DMS79 (cell line): ENCODE results near the gene ZFAND3.
A peak's percentile ranks its signal among the peaks of the same experiment; 100 is the strongest.
"Not testable (repeated sequence)": the region's sequence is repeated elsewhere in the genome, so short reads cannot be mapped to it uniquely, and the experiment has no call there.

Experiments used
- DNase-seq: peaks from one replicate; lab custom pipeline; 2025; lab: John Stamatoyannopoulos, UW

The ZFAND3 gene

GRCh38 chr6:37936906-37937305, 117.4 kb downstream of the ZFAND3 start:
- no peak for DNase-seq

DNA sequence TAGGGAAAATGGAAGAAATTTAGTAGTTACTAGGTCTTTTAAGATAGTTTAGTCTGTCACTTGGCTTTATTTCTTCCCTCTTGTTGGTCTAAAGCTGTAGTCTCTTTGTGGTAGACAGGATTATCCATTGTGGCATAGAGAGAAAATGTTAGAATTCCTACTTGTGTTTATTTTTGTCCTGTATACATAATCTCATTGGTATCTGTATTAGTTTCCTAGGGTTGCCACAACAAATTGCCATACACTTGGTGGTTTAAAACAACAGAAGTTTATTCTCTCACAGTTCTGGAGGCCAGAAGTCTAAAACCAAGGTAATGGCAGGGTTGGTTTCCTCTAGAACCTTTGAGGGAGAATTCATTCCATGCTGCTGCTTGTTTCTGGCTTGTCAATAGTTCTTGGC, 119.4 kb downstream of the ZFAND3 start:
- DNase-seq: no peak

DNA sequence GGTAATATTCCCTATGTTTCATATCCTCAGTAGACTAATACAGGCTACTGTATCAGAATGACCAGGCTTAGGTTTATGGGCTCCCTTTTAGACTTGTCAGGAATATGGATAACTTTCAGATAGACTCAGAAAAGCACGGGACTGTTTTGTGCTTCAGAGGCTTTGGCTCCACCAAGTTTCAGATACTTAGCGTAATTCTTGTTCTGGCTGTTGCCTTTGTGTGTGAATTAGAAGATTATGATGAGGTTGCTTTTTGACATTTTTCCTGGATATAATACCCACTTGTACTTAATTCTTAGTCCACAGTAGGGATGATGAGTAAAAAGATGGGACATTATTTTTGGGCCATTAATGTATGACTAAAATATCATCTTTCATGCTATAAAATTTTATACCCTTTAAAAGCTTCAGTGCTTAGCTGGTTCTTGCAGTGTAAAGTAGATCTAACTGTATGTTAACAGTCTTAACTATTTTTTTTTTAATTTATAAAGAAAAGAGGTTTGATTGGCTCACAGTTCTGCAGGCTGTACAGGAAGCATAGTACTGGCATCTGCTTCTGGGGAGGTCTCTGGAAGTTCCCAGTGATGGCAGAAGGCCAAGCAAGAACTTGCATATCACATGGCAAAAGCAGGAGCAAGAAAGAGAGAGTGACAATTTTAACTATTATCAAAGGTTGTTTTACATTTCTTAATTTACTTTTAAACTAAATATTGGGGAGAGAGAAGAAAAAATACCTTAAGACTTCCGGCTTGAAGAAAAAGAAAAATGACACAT, 120.7 kb downstream of the ZFAND3 start:
- no peak for DNase-seq

GRCh38 chr6:37941871-37942270, 122.3 kb downstream of the ZFAND3 start:
- no peak for DNase-seq

GRCh38 chr6:37942606-37943376, 123.3 kb downstream of the ZFAND3 start:
- DNase-seq: no peak

GRCh38 chr6:37943436-37944058, 124.0 kb downstream of the ZFAND3 start:
- DNase-seq: peak; percentile 10

- DNase-seq: no peak
Measured at GRCh38 chr6:37946057-37946456, 126.5 kb downstream of the ZFAND3 start.

DNA sequence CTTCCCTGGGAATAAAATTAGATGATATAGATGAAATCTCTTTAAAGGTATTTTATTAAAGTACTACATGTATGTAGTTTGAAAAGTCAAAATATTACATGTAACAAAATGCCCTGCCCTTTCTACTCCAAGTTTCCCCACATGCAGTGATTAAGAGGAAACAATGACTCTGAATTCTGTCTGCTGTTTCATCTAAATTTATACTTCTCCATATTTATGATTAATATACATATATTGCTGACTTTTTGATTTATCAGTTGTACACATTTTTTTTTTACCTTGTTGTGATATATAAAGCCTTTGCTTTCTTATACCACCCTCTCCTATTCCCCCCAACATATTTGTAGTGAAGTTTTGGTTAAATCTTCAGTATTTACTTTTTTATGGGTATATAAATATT, 127.9 kb downstream of the ZFAND3 start:
- no peak for DNase-seq

GRCh38 chr6:37948584-37948983, 129.1 kb downstream of the ZFAND3 start:
- not testable (repeated sequence) for DNase-seq

GRCh38 chr6:37952027-37952426, 132.5 kb downstream of the ZFAND3 start:
- DNase-seq: no peak

DNA sequence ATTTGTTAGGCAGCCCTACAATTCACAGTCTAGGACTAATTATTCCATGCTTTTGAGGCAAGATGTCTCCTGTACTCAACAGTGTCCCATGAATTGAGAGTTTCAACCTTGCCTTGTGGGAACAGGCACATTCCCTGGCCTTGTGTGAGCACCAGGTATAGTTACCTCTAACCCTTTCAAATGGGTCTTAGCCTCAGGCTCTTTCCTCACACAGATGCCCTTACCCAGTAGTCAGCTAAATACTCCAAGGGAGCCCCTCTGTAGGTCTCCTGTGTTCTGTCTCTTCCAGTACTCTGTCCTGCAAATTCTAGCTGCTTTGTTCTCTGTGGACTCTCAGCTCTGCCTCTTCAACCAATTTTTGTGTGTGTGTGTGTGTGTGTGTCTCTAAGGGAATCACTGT, 135.3 kb downstream of the ZFAND3 start:
- DNase-seq: no peak

DNA sequence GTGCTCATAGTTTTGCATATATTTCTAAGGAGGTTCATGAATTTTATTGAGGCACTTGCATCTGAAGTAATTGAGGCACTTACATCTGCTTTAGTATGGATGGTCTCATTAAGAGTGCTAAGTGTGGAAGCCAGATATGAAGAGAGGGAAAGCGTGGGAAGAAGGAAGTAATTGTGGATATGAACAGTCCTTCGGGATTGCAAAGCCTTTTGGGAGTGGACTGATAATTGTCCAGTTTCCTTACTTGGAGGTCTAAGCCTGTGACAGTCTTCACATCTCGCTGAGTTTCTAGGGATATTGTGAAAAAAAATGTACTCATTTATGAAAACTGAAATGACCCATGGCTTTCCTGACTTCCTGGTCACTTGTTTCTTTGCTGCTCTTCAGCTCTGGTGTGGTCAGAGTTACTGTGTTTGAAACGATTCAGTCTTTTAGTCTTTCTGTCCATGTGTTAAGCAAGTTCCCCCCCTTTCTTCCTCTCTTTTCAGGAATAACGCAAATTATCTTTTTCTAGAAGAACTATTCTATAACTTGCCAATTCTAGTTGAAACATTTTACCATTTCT, 137.3 kb downstream of the ZFAND3 start:
- no peak for DNase-seq

DNA sequence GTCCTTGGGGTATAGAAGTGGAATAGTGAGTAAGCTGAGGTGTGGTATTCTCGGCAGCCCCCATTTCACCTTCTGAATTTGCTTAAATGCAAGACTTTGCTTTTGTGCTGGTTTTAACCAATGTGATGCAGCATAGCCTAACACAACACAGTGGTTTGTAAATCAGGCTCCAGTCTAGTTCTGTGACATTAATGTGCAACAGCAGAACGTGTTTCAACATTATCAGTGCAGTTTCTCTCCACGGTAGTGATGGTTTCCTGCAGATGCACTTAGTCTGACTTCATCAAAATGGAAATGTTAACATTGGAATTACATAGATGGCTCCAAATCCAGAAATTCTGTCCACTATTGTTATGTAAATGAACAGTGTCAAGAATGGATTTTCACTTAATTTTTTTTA, 139.5 kb downstream of the ZFAND3 start:
- DNase-seq: no peak

DNA sequence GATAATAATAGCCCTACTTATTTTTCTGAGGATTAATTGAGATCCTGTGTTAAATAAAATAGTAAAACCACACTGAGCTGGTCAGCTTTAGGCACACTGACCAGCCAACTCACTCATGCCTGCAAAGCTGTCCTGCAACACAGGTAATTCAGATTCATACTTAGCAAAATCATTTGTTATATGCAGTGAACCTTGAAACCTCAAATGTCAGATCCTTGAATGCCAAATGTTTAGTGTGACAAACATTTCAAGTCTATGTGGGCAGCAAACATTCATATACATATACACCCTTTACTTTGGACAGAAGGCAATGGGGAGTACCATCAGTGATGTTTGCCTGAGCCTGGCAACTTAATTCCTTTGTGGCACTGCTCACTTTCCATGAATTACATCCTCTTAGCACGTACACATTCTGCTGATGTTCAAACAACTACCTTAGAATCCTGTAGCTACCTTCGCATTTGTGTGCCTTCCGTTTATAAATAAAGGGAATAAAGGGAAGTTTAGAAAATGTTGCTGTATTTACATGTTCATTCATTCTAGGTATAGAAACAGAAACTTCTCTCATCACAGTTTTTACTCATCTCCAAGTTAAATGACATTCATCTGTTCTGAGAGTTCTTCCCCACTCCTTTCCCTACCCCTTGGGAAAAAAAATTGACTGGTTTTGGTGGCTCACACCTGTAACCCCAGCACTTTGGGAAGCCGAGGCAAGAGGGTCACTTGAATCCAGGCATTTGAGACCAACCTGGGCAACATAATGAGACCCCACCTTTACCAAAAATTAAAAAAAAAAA, 140.8 kb downstream of the ZFAND3 start:
- DNase-seq: no peak

DNA sequence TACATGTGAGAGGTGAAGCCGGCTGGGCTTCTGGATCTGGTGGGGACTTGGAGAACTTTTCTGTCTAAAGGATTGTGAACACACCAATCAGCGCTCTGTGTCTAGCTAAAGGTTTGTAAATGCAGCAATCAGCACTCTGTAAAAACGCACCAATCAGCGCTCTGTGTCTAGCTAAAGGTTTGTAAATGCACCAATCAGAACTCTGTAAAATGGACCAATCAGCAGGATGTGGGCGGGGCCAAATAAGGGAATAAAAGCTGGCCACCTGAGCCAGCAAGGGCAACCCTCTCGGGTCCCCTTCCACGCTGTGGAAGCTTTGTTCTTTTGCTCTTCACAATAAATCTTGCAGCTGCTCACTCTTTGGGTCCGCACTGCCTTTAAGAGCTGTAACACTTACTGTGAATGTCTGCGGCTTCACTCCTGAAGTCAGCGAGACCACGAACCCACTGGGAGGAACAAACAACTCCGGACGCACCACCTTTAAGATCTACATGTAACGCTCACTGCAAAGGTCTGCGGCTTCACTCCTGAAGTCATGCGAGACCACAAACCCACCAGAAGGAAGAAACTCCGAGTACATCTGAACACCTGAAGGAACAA, 143.1 kb downstream of the ZFAND3 start:
- not testable (repeated sequence) for DNase-seq

DNA sequence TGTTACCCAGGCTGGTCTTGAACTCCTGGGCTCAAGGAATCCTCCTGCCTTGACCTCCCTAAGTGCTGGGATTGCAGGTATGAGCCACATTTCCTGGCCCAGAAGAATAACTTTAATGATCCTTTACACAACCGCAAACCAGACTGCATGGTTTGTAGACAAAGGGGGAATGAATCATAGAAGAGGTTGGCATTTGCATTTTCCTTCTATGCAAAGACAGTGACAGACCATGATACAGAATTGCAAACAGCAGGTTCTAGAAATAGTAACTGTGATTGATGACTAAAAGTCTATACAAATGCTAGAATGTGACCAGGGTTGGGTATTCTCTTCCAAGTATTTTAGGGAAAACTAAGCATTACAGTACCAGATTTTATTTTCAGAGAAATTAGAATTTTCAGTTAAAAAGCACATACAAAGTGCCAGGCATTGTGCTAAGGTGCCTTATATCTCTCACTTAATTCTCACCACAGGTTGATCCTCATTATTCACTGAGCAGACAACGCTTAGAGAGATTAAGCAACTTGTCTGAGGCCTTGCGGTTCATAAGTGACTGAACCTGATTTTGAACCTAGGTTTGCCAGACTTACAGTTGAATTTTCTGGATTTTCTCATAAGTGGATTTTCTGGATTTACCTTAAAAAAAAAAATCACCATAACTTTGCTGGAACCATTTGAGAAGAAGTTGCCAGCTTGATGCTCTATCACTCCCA, 146.6 kb downstream of the ZFAND3 start:
- DNase-seq: no peak

DNA sequence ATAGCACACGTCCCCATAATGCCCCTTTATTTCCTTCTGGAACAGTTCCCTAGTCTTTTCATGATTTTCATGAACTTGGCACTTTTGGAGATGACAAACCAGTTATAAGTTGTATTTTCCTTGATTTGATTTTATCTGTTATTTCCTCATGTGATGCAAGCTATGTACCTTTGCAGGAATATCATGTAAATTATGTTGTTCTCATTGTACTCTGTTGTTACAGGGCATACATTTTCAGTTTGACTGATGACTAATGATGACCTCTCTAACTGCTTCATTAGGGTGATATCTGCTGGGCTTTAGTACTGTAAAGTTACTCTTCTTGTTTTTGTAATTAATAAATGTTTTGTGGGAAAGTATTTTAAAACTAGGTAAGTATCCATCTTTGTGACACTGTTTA, 147.3 kb downstream of the ZFAND3 start:
- DNase-seq: no peak

GRCh38 chr6:37967651-37968050, 148.1 kb downstream of the ZFAND3 start:
- DNase-seq: no peak

- DNase-seq: no peak
Measured at GRCh38 chr6:37971266-37971665, 151.7 kb downstream of the ZFAND3 start.

- DNase-seq: no peak
Measured at GRCh38 chr6:37971711-37972390, 152.3 kb downstream of the ZFAND3 start.
